Measurements from ENCODE around the gene NLRP12. TPM values are rescaled to one million over a fixed set of nuclear protein-coding genes. Genes with fewer than 3 reads are reported as not detected.

Gene NLRP12
- total RNA-seq, 2 donors from 2014 or later: 0.97 TPM; not detected in 1

DNA sequence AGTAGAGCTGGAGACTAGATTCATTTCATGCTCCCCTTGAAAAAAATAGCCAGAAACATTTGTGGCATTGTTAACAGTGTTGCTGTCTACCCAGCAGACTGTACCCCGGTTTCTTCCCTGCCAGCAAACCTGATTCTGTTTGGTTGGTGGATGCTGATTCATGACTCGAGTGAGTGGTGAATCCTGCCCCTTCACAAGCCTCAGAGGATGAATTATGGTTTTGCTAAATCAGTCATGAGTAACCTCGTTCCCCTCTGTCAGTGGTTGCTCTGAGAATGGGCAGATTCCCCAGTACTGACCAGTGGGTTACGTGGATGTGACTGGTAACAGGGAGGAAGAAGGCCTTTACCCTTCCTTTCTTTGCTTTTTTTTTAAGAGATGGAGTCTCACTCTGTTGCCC lies 10.1 kb downstream of the NLRP12 start:
- no peaks in the 10 kb centered on the region for H3K27me3 ChIP-seq (replicated peaks; ENCODE audit: insufficient read depth)
- no peak for DNase-seq (ENCODE audit: low spot score)
- no peak overlapping the region for H3K4me3 ChIP-seq
- TF ChIP-seq POLR2A (IDR thresholded peaks at IDR 0.05) (no peak), CTCF (IDR thresholded peaks at IDR 0.05) (no peak), POLR2AphosphoS5 (IDR thresholded peaks at IDR 0.05) (no peak)
- H3K9me3 ChIP-seq: no peaks in the 10 kb centered on the region
- H3K36me3 ChIP-seq: no peaks in the 10 kb centered on the region
- H3K27ac ChIP-seq: no peak overlapping the region
- WGBS: 73% methylated on average over 4 of the region's 4 CpGs
- intact Hi-C loops (cut with DNase I): no loop called here
- H3K4me1 ChIP-seq (replicated peaks): no peaks in the 10 kb centered on the region

DNA sequence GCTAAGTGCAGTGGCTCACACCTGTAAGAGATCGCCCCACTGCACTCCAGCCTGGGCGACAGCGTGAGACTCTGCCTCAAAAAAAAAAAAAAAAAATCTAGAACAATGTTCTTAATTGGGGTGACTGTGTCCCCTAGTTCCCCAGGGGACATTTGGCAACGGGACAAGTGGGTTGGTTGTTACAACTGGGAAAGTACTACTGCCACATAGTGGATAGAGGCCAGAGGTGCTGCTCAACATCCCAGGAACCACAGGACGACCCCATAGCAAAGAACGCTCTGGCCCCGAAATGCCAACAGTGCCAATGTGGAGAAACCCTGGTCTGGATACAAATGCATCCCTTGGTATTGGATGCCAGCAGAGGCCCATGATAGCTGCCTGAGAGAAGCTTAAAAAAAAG lies 11.8 kb downstream of the NLRP12 start:
- Histone ChIP-seq H3K4me1 (replicated peaks) (no peaks in the 10 kb centered on the region), H3K9me3 (no peaks in the 10 kb centered on the region), H3K27ac (no peak overlapping the region), H3K36me3 (no peaks in the 10 kb centered on the region), H3K27me3 (replicated peaks; ENCODE audit: insufficient read depth) (no peaks in the 10 kb centered on the region), H3K4me3 (no peak overlapping the region)
- intact Hi-C loops (cut with DNase I): no loop called here
- TF ChIP-seq POLR2A (IDR thresholded peaks at IDR 0.05): no peak
- no peak for TF ChIP-seq CTCF (IDR thresholded peaks at IDR 0.05)
- TF ChIP-seq POLR2AphosphoS5 (IDR thresholded peaks at IDR 0.05): no peak
- no peak for DNase-seq (ENCODE audit: low spot score)
- WGBS: 45% methylated on average over 7 of the region's 7 CpGs

GRCh38 chr19:53810891-53811290 lies 13.2 kb downstream of the NLRP12 start:
- no peaks in the 10 kb centered on the region for H3K27me3 ChIP-seq (replicated peaks; ENCODE audit: insufficient read depth)
- no peak for DNase-seq (ENCODE audit: low spot score)
- H3K4me1 ChIP-seq (replicated peaks): no peaks in the 10 kb centered on the region
- H3K36me3 ChIP-seq: no peaks in the 10 kb centered on the region
- no peak for TF ChIP-seq POLR2A (IDR thresholded peaks at IDR 0.05)
- no peak for TF ChIP-seq POLR2AphosphoS5 (IDR thresholded peaks at IDR 0.05)
- TF ChIP-seq CTCF (IDR thresholded peaks at IDR 0.05): no peak
- H3K4me3 ChIP-seq: no peak overlapping the region
- 90% methylated on average over 21 of the region's 21 CpGs for WGBS
- H3K9me3 ChIP-seq: no peaks in the 10 kb centered on the region
- intact Hi-C loops (cut with DNase I): no loop called here
- H3K27ac ChIP-seq: no peak overlapping the region

DNA sequence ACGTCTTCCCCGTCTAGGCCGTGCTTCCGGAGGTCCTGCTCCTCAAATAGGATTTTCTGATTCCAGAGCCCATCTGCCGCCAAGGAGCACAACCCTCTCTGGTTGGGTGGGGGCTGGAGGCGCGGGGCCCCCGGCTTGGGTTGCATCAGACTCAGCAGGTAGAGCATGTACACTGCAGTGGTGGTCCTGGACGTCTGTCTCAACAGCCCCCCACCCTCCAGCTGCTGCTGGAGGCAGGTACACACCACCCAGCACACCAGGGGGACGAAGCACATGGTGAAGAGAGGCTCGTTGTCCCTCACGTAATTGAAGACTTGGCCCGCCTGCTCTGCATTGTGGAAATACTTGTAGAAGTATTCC lies 13.9 kb downstream of the NLRP12 start:
- no peaks in the 10 kb centered on the region for H3K27me3 ChIP-seq (replicated peaks; ENCODE audit: insufficient read depth)
- intact Hi-C loops (cut with DNase I): no loop called here

More for the DNA sequence above, 13.9 kb downstream of the NLRP12 start:
- WGBS: 80% methylated on average over 13 of the region's 13 CpGs
- TF ChIP-seq POLR2A (IDR thresholded peaks at IDR 0.05) (no peak), CTCF (IDR thresholded peaks at IDR 0.05) (no peak), POLR2AphosphoS5 (IDR thresholded peaks at IDR 0.05) (no peak)
- no peak overlapping the region for H3K27ac ChIP-seq
- no peaks in the 10 kb centered on the region for H3K36me3 ChIP-seq
- no peaks in the 10 kb centered on the region for H3K9me3 ChIP-seq
- DNase-seq (ENCODE audit: low spot score): no peak
- no peak overlapping the region for H3K4me3 ChIP-seq
- H3K4me1 ChIP-seq (replicated peaks): no peaks in the 10 kb centered on the region
